Embryonic facial prominence (tissue), 1 donor: ENCODE results near the gene MMP23B.
"Not testable (repeated sequence)": the region's sequence is repeated elsewhere in the genome, so short reads cannot be mapped to it uniquely, and the experiment has no call there.

Experiments
- DNase-seq: peaks from one replicate; pipeline ENCODE4 v3.0.0-alpha.2; 2016; ENCODE audit errors: extremely low spot score

Gene MMP23B

DNA sequence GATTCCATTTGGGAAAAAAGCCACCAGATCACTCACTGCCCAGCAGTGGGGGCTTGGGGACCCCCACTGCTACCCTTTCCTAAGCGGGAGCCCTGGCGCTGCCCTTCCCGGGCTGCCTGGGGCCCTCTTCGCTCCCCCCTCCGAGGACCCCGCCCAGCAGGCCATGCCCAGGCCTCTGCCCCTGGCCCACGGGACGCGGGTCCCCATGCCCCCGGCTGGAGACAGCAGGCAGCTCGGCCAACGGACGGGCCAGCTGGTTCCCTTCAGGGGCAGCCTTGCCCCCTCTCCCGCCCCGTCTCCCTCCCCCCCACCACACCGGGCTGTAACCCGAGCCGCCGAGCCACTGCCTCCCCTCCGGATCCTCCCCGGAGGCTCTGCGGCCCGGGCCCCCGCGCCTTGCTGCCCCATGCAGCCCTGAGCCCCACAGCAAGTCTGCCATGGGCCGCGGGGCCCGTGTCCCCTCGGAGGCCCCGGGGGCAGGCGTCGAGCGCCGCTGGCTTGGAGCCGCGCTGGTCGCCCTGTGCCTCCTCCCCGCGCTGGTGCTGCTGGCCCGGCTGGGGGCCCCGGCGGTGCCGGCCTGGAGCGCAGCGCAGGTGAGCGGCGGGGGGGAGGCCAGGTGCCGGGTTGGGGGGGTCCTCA, at the start of gene MMP23B:
MMP23B (plus strand) TSS at position 392 of the 639 bp plus-strand sequence; CDS start at position 438, 46 bp downstream.
- DNase-seq = no peak

- no peak for DNase-seq
Measured at GRCh38 chr1:1582585-1583346, 49.2 kb upstream of the MMP23B start.

- no peak for DNase-seq
Measured at GRCh38 chr1:1583347-1584010, 48.5 kb upstream of the MMP23B start.

DNA sequence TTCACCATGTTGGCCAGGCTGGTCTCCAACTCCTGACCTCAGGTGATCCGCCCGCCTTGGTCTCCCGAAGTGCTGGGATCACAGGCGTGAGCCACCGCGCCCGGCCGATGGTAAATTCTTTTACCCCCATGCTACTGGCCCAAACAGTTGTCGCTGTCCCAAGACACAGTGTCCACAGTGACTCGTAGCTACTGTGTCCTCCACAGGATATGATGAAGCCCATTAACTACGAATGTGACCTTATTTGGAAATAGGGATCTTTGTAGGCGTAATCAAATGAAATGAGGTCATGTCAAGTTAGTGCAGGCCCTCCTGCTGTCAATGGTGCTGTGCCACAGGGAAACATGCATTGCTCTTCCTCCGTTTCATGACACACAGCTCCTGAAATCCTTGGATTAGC, 40.5 kb upstream of the MMP23B start:
- no peak for DNase-seq

DNA sequence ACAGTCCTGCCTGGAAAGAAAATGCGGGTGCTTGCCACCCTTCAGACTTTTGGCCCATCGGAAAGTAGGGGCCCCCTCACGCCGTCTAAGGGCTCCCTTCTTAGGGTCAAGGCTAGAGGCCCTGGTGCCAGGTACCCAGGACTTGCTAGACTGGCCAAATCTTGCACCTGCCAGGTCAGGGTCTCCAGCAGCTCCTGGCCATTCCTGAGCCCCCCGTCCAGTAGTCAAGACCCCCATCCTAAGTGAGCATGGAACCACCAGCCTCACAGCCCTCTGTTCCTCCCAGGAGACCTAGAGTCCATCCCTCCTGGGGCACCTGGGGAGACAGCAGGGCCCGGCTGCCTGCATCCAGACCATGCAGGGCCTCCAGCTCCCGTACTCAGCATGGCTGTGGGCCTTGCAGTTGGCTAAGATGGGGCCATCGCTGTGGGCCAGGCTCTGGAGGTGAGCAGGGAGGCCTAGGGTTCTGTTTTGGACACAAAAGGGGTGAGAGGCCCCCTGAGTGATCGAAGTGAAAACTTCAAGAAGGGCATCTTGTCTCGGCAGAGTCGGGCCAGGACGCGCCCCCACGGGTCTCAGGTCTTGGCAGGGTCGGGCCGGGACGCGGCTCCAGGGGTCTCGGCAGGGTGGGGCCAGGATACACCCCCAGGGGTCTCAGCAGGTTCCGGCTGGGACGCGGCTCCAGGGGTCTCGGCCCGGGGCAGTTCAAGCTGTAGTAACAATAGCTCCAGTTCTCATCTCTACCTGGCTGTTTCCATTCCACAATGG, 38.0 kb upstream of the MMP23B start:
- no peak for DNase-seq

- no peak for DNase-seq
Measured at GRCh38 chr1:1594602-1595260, 37.2 kb upstream of the MMP23B start.

GRCh38 chr1:1595341-1595740, 36.6 kb upstream of the MMP23B start:
- DNase-seq = not testable (repeated sequence)

GRCh38 chr1:1596493-1597274, 35.3 kb upstream of the MMP23B start:
- no peak for DNase-seq

DNA sequence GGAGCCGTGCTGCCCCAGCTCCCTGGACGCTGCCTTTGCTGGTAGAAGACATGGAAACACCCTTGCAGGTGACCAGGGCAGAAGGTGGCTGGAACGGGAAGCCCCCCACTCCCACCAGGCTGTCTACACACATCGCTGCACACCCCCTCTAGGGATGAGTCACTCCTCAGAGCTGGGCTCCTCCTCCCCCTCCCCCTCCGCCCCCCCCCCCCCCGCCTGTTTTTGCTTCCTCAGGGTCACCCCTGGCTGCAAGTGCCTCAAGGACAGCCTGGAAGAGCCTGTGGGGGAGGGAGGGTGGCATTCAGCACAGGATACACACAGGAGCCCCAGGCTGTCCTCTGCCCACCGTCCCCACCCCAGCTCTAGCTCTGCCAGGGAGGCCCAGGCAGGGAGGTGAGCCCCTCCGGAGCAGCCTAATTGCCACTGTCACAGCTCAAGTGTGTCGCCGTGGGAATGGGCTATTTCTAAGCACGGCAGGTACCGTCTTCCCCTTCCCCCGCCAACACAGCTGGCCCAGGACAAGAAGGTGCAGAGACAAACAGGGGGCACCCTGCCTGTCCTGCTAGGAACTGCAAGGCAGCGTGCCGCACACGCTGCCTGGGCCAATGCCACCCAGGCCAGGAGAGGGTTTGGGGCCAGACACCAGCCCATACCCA, 34.6 kb upstream of the MMP23B start:
- no peak for DNase-seq

GRCh38 chr1:1598051-1598719, 33.8 kb upstream of the MMP23B start:
- DNase-seq = no peak

DNA sequence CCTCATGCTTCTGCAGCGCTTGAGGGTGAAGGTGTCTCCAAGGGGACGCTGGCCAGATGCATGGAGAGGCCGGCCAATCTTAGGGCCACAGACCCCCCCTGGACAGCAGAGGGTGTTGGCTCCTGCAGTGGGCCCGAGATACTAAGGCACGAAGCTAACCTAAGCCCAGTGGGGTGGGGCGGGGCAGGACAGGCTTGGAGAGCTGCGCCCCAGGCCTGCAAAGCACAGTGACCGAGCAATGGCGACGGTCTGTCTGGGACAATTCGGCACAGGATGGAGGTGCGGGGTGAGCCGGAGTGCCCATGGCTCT, 33.3 kb upstream of the MMP23B start:
- no peak for DNase-seq

DNA sequence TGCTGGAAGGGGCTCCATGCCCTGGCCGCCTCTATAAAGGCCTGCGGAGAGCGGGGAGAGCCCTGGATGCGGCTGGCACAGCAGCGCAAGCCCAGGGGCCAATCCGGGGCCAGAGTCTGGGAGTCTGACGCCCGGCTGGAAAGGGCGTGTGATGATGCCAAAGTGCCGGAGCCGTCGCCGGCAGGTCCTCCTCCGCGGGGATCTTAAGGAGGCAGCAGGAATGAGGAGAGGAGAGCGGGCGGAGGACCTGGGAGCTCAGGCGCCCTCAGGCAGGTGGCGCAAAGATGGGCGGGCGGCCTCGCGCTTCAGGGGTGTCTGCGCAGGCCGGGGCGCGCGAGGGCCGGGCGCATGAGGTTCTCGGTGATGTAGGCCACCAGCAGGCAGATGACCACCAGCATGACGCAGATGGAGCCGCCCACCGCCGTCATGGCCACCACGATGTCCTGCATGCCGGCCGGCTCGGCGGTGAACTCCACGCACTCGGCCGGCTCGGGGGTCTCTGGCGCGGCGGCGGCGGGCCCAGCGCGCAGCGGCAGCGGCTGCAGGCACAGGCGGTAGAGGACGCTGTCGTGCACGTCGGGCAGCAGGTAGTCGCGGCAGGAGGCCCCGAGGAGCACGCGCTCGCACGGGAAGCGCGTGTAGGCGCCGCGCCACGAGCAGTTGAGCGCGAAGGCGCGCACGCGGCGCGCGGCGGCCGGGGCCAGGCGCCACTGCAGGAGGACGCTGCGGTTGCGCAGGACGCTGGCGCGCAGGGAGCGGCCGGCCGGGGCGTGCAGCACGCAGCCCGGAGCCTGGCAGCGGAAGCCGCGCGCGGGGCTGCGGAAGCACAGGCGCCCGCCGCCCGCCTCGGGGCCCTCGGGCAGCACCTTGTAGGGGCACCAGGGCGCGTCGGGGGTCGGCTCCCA, 32.7 kb upstream of the MMP23B start:
- DNase-seq = no peak

GRCh38 chr1:1599935-1600860, 31.8 kb upstream of the MMP23B start, which contains the start of gene FNDC10:
TSS of gene FNDC10 (minus strand) at chr1:1600135. CDS start at chr1:1600015, 120 bp downstream.
- DNase-seq = no peak

DNA sequence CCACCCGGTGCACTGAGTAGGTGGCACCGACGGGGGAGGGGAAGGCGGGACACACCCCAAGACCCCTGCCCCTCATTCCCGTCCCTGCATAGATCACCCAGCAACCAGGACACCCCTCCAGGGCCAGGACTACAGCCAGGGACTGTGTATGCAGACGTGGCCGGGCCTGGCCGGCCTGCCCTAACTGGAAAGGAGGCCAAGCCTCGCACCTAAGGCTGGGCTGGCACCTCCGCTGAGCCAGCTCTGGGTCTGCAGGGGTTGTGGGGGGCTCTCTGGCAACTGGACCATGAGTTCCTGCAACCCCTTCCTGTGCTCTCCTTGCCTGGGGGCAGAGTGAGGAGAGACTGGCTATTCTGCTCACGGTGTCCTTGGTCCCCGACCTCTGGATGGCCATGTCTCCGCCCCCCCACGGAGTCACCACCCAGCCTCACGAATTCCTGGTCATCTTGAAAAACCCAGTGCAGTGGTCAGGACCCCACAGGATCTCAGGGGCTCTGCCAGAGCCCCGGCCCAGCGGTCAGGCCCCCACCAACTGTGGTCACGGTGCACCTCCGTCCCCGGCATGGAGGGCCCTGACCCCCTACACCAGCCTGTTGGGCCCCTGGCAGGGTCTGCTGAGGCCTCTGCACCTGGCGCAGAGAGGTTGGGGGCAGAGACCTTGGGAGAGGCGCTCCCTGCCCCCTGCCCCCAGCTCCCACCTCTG, 31.0 kb upstream of the MMP23B start:
- no peak for DNase-seq

- DNase-seq = no peak
Measured at GRCh38 chr1:1601564-1602303, 30.2 kb upstream of the MMP23B start.

- DNase-seq = no peak
Measured at GRCh38 chr1:1602304-1602967, 29.5 kb upstream of the MMP23B start.
